ENCODE results near the gene TSEN34.
"Not testable (repeated sequence)": the region's sequence is repeated elsewhere in the genome, so short reads cannot be mapped to it uniquely, and the experiment has no call there.

The TSEN34 gene

DNA sequence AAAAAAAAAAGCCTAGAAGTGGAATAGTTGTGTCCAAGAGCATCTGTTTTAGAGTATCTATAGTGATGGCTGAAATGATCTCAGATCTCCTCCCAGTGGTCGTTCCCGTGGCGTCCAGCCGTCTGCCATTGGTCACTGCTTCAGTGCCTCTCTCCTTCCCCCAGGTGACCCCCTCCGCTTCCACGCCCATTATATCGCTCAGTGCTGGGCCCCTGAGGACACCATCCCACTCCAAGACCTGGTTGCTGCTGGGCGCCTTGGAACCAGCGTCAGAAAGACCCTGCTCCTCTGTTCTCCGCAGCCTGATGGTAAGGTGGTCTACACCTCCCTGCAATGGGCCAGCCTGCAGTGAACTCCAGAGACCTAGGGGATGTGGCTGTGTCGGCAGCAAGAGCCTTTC is 1.9 kb downstream of the TSEN34 start:
- no peak for DNase-seq
- TF ChIP-seq, protein P1, sequence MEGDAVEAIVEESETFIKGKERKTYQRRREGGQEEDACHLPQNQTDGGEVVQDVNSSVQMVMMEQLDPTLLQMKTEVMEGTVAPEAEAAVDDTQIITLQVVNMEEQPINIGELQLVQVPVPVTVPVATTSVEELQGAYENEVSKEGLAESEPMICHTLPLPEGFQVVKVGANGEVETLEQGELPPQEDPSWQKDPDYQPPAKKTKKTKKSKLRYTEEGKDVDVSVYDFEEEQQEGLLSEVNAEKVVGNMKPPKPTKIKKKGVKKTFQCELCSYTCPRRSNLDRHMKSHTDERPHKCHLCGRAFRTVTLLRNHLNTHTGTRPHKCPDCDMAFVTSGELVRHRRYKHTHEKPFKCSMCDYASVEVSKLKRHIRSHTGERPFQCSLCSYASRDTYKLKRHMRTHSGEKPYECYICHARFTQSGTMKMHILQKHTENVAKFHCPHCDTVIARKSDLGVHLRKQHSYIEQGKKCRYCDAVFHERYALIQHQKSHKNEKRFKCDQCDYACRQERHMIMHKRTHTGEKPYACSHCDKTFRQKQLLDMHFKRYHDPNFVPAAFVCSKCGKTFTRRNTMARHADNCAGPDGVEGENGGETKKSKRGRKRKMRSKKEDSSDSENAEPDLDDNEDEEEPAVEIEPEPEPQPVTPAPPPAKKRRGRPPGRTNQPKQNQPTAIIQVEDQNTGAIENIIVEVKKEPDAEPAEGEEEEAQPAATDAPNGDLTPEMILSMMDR (IDR thresholded peaks at IDR 0.05; ENCODE audit: low read depth, low read length), result no peak
- no peak overlapping the region for H3K27ac ChIP-seq
- no peaks in the 10 kb centered on the region for H3K9me3 ChIP-seq (ENCODE audit: severe bottlenecking)
- no peaks in the 10 kb centered on the region for H3K27me3 ChIP-seq (ENCODE audit: insufficient read depth, low read depth, severe bottlenecking)
- no peak overlapping the region for H3K4me3 ChIP-seq (ENCODE audit: low read depth, low read length)
- peaks cover 34% of the 10 kb centered on the region for H3K36me3 ChIP-seq

DNA sequence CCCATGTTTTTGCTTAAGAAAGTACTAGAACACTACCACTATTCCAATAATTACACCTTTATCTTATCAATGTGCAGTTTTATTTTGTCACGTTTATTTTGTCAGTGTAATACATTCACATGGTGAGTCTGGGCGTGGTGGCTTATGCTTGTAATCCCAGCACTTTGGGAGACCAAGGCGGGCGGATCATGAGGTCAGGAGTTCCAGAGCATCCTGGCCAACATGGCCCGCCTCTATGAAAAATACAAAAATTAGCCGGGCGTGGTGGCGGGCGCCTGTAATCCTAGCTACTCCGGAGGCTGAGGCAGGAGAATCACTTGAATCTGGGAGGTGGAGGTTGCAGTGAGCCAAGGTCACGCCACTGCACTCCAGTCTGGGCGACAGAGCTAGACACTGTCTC is 3.4 kb downstream of the TSEN34 start:
- not testable (repeated sequence) for H3K27ac ChIP-seq; H3K27me3 ChIP-seq (ENCODE audit: insufficient read depth, low read depth, severe bottlenecking); H3K9me3 ChIP-seq (ENCODE audit: severe bottlenecking); H3K4me3 ChIP-seq (ENCODE audit: low read depth, low read length); DNase-seq
- H3K36me3 ChIP-seq, result peaks cover 35% of the 10 kb centered on the region

DNA sequence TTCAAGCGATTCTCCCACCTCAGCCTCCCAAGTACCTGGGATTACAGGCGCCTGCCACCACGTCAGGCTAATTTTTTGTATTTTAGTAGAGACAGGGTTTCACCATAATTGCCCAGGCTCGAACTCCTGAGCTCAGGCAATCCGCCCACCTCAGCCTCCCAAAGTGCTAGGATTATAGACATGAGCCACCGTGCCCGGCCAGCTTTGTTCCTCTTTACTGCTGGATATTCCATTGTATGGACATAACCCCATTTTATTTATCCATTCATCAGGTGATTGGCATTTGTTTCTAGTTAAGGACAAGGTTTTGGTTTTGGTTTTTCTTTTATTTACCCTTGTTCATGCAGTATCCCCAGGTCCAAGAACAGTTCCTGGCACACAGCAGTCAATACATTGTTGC is 5.4 kb downstream of the TSEN34 start:
- Histone ChIP-seq H3K9me3 (ENCODE audit: severe bottlenecking) (no peaks in the 10 kb centered on the region), H3K27me3 (ENCODE audit: insufficient read depth, low read depth, severe bottlenecking) (no peaks in the 10 kb centered on the region), H3K27ac (no peak overlapping the region), H3K4me3 (ENCODE audit: low read depth, low read length) (no peak overlapping the region), H3K36me3 (peaks cover 44% of the 10 kb centered on the region)
- DNase-seq, result no peak
- TF ChIP-seq, protein P1 (IDR thresholded peaks at IDR 0.05; ENCODE audit: low read depth, low read length), result no peak

DNA sequence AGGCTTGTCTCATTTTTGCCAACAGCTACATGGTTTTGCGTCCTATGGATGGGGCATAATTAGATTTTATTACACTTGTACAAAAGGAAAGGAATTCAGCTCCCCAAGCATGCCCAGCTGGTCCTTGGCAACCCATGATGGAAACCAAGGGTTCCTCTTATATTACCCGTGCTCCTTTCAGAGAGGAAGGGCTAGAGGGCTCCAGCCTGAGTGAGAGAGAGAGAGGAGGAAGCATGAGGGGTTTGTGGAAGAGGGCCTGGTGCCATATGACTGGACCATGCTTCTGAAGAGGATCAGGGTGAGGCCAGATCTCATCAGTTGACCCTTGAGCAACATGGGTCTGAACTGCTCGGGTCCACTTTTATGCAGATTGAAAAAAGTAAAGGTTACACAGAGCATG is 6.0 kb downstream of the TSEN34 start:
- Histone ChIP-seq H3K9me3 (ENCODE audit: severe bottlenecking) (no peaks in the 10 kb centered on the region), H3K4me3 (ENCODE audit: low read depth, low read length) (no peak overlapping the region), H3K36me3 (peaks cover 50% of the 10 kb centered on the region), H3K27ac (no peak overlapping the region), H3K27me3 (ENCODE audit: insufficient read depth, low read depth, severe bottlenecking) (no peaks in the 10 kb centered on the region)
- TF ChIP-seq, protein P1 (IDR thresholded peaks at IDR 0.05; ENCODE audit: low read depth, low read length), result no peak
- no peak for DNase-seq

DNA sequence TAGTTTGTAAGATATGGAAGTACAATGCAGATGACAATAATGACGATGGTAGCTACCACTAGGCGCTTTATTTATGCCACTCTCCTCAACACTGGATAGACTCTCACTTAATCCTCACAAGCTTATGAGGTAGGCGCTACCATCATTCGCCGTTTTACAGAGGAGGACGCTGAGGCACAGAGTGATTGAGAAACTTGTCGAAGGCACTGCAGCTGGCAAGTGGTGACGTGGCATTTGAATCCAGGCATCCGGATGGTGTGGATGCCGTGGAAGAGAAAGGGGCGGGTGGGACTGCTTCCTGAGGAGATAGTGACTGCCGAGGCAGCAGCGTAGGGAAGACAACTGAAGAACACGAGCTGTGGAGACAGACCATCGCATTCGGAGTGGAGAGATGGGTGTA is 8.3 kb downstream of the TSEN34 start:
- H3K36me3 ChIP-seq, result peaks cover 54% of the 10 kb centered on the region
- TF ChIP-seq, protein P1 (IDR thresholded peaks at IDR 0.05; ENCODE audit: low read depth, low read length), result no peak

DNA sequence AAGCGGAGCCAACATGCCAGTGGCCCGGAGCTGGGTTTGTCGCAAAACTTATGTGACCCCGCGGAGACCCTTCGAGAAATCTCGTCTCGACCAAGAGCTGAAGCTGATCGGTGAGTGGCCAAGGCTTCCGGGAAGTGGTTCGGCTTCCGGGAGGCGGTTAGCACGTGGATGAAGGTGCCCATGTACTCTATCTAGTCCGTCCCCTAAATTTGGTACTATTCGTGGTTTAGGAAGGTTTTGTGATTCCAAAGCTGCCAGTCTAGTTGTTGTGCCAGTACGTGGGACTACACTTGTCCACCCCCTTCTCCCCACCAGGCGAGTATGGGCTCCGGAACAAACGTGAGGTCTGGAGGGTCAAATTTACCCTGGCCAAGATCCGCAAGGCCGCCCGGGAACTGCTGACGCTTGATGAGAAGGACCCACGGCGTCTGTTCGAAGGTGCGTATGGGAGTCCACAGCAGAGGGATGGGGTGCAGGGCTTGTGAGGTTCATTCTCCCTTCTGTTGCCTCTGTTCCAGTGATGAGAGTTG is 10.1 kb downstream of the TSEN34 start:
- no peaks in the 10 kb centered on the region for H3K9me3 ChIP-seq (ENCODE audit: severe bottlenecking)
- DNase-seq, result no peak
- H3K36me3 ChIP-seq, result peaks cover 71% of the 10 kb centered on the region
- peak overlapping the region; percentile 90 for H3K4me3 ChIP-seq (ENCODE audit: low read depth, low read length)
- no peaks in the 10 kb centered on the region for H3K27me3 ChIP-seq (ENCODE audit: insufficient read depth, low read depth, severe bottlenecking)
- H3K27ac ChIP-seq, result peak overlapping the region; percentile 95
- TF ChIP-seq, protein P1 (IDR thresholded peaks at IDR 0.05; ENCODE audit: low read depth, low read length), result no peak

More for the DNA sequence above, 8.3 kb downstream of the TSEN34 start:
- DNase-seq, result no peak
- Histone ChIP-seq H3K27me3 (ENCODE audit: insufficient read depth, low read depth, severe bottlenecking) (no peaks in the 10 kb centered on the region), H3K9me3 (ENCODE audit: severe bottlenecking) (no peaks in the 10 kb centered on the region), H3K4me3 (ENCODE audit: low read depth, low read length) (no peak overlapping the region), H3K27ac (no peak overlapping the region)

Measured in WERI-Rb-1 (cell line).